GM23338 (cell line): ENCODE results near the gene ITPR3. TPM values are rescaled to one million over a fixed set of nuclear protein-coding genes. Genes with fewer than 3 reads are reported as not detected.

Source experiments
- ATAC-seq: fragments of 200-7000 bp; cut with Tn5 transposase; 3 replicates; pipeline ENCODE4 v1.9.1; 2020
- DNase-seq: peaks from one replicate; pipeline ENCODE4 v3.0.0-alpha.2; 2015; ENCODE audit warnings: low spot score
- H2AFZ ChIP-seq: fragments of 200-600 bp; sonication (generic); 2 replicates; pipeline ENCODE4 v1.8.0; 2016; ENCODE audit warnings: antibody characterized with exemption, mild to moderate bottlenecking, moderate library complexity
- H3F3A ChIP-seq: fragments of 200-600 bp; sonication (generic); replicated peaks from 2 replicates; pipeline ENCODE4 v1.8.0; 2017; ENCODE audit warnings: antibody characterized with exemption, mixed run types, low read depth
- H3K27ac ChIP-seq: fragments of 200-600 bp; sonication (generic); 2 replicates; pipeline ENCODE4 v1.6.1; 2016; ENCODE audit warnings: low read depth
- H3K27me3 ChIP-seq: fragments of 200-600 bp; sonication (generic); 2 replicates; pipeline ENCODE4 v1.8.0; 2016; ENCODE audit warnings: mild to moderate bottlenecking, mixed run types, moderate library complexity; ENCODE audit not compliant: insufficient read depth
- H3K36me3 ChIP-seq: fragments of 200-600 bp; sonication (generic); 2 replicates; pipeline ENCODE4 v1.8.0; 2016; ENCODE audit warnings: mild to moderate bottlenecking; ENCODE audit not compliant: insufficient read depth
- H3K4me1 ChIP-seq: fragments of 200-600 bp; sonication (generic); 2 replicates; pipeline ENCODE4 v1.8.0; 2016; ENCODE audit warnings: mild to moderate bottlenecking, moderate library complexity; ENCODE audit not compliant: insufficient read depth
- H3K4me2 ChIP-seq: fragments of 200-600 bp; sonication (generic); 2 replicates; pipeline ENCODE4 v1.7.1; 2017; ENCODE audit warnings: mixed run types
- H3K4me3 ChIP-seq: fragments of 200-600 bp; sonication (generic); 2 replicates; pipeline ENCODE4 v1.6.1; 2016; ENCODE audit warnings: mixed run types
- H3K79me2 ChIP-seq: fragments of 200-600 bp; sonication (generic); replicated peaks from 2 replicates; pipeline ENCODE4 v1.8.0; 2017; ENCODE audit warnings: mild to moderate bottlenecking; ENCODE audit not compliant: insufficient read depth
- H3K9me2 ChIP-seq: fragments of 200-600 bp; sonication (generic); 2 replicates; pipeline ENCODE4 v1.8.0; 2017; ENCODE audit not compliant: insufficient read depth
- H4K20me1 ChIP-seq: fragments of 200-600 bp; sonication (generic); replicated peaks from 2 replicates; pipeline ENCODE4 v1.8.0; 2017; ENCODE audit warnings: mild to moderate bottlenecking; ENCODE audit not compliant: insufficient read depth
- H3K27ac Mint-ChIP-seq: 2 replicates; pipeline ENCODE4 v1.8.0; 2020; ENCODE audit warnings: inconsistent platforms, mild to moderate bottlenecking, moderate library complexity, mixed read lengths
- H3K27me3 Mint-ChIP-seq: 3 replicates; pipeline ENCODE4 v1.8.0; 2022; ENCODE audit warnings: low read depth, mild to moderate bottlenecking, moderate library complexity, mixed read lengths, inconsistent platforms; ENCODE audit not compliant: insufficient read depth, poor library complexity
- H3K36me3 Mint-ChIP-seq: 3 replicates; pipeline ENCODE4 v1.8.0; 2021; ENCODE audit warnings: low read depth, mild to moderate bottlenecking, inconsistent platforms, moderate library complexity, mixed read lengths
- H3K4me1 Mint-ChIP-seq: 3 replicates; pipeline ENCODE4 v1.8.0; 2020; ENCODE audit warnings: mild to moderate bottlenecking, inconsistent platforms, mixed read lengths
- H3K4me3 Mint-ChIP-seq: 3 replicates; pipeline ENCODE4 v1.8.0; 2021; ENCODE audit warnings: moderate library complexity, mild to moderate bottlenecking, inconsistent platforms, mixed read lengths
- H3K9me3 Mint-ChIP-seq: 3 replicates; pipeline ENCODE4 v1.8.0; 2020; ENCODE audit warnings: moderate library complexity, mild to moderate bottlenecking, inconsistent platforms, mixed read lengths
- EZH2 ChIP-seq: fragments of 200-600 bp; sonication (generic); IDR thresholded peaks from one replicate; pipeline ENCODE4 v1.8.0; 2017; ENCODE audit warnings: antibody characterized with exemption, mild to moderate bottlenecking, low read depth; ENCODE audit not compliant: unreplicated experiment
- JUNB ChIP-seq: IDR thresholded peaks from one replicate; pipeline ENCODE4 v1.6.1; 2016; ENCODE audit warnings: antibody characterized with exemption; ENCODE audit not compliant: unreplicated experiment
- NANOG ChIP-seq: IDR thresholded peaks from 2 replicates; pipeline ENCODE4 v1.6.1; 2016; ENCODE audit warnings: antibody characterized with exemption, borderline replicate concordance
- STAT1 ChIP-seq: IDR thresholded peaks from one replicate; pipeline ENCODE4 v1.6.1; 2016; ENCODE audit warnings: antibody characterized with exemption; ENCODE audit not compliant: unreplicated experiment
- polyA plus RNA-seq: library from polyadenylated mRNA; unstranded; fragments of >200 nt; fragmentation: Nextera tagmentation; extraction: Ambion mirVana; gene quantifications from 2 replicates; pipeline ENCODE4 v1.2.1, GENCODE V29; 2016
- total RNA-seq: library from RNA; depleted of rRNA; stranded (reverse); fragments of >200 nt; shearing (Covaris generic); gene quantifications from 2 replicates; pipeline ENCODE4 v1.2.3, GENCODE V29; 2014
- TF ChIP-seq, protein P1 (sequence below): fragments of 250-450 bp; sonication (Bioruptor Pico); IDR thresholded peaks from 2 replicates; pipeline ENCODE4 v1.5.0; 2020; ENCODE audit warnings: mild to moderate bottlenecking, moderate library complexity
- TF ChIP-seq, protein P2 (sequence below), 2 experiments: fragments of 200-600 bp in 1 of 2; sonication (generic) in 1 of 2; conservative IDR thresholded peaks; 2 replicates each; pipeline versions ENCODE4 v1.5.1 to v1.6.1; 2016 to 2017; ENCODE audit warnings: antibody characterized with exemption in 2 of 2, low read depth in 2 of 2, mild to moderate bottlenecking in 2 of 2, moderate library complexity in 1 of 2

The ITPR3 gene
- total and polyA plus RNA-seq, 2 experiments from 2014 or later = 7.3 to 31.9 TPM

DNA sequence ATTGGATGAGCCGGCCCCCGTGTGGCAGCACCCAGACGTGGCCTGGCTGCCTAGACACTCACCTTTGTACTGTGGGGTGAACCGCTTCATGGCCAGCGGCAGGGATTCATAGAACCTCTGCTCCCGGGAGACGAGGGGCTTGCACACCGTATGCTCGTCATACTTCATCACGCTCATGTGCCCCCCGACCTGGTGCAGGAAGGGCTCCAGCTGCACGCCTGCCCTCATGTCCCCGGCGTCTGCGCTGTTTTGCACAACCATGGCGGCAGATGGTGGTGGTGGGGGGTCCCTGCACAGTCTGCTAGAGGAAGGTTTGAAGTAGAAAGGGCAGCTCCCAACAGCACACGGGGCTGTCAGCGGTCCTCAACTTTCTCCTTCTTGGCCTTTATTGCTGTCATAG, 114.1 kb downstream of the ITPR3 start:
- Histone ChIP-seq H3K36me3 (no peaks in the 10 kb centered on the region; the same call in 1 of the 2 replicates), H4K20me1 (no peaks in the 10 kb centered on the region), H3K79me2 (no peaks in the 10 kb centered on the region), H2AFZ (no peak overlapping the region), H3F3A (no peaks in the 10 kb centered on the region), H3K27me3 (no peaks in the 10 kb centered on the region), H3K4me2 (no peak overlapping the region), H3K27ac (no peak overlapping the region), H3K4me1 (no peaks in the 10 kb centered on the region), H3K4me3 (no peak overlapping the region), H3K9me2 (no peaks in the 10 kb centered on the region)
- Mint-ChIP-seq H3K36me3 (no peaks in the 10 kb centered on the region), H3K9me3 (no peaks in the 10 kb centered on the region), H3K4me3 (no peak overlapping the region), H3K27ac (no peak overlapping the region), H3K4me1 (no peaks in the 10 kb centered on the region), H3K27me3 (peaks cover 9% of the 10 kb centered on the region)
- DNase-seq (no peak), ATAC-seq (no peak; the same call in 2 of the 3 replicates)
- TF ChIP-seq NANOG (no peak), JUNB (no peak), STAT1 (no peak), EZH2 (no peak)
- TF ChIP-seq, protein P1, sequence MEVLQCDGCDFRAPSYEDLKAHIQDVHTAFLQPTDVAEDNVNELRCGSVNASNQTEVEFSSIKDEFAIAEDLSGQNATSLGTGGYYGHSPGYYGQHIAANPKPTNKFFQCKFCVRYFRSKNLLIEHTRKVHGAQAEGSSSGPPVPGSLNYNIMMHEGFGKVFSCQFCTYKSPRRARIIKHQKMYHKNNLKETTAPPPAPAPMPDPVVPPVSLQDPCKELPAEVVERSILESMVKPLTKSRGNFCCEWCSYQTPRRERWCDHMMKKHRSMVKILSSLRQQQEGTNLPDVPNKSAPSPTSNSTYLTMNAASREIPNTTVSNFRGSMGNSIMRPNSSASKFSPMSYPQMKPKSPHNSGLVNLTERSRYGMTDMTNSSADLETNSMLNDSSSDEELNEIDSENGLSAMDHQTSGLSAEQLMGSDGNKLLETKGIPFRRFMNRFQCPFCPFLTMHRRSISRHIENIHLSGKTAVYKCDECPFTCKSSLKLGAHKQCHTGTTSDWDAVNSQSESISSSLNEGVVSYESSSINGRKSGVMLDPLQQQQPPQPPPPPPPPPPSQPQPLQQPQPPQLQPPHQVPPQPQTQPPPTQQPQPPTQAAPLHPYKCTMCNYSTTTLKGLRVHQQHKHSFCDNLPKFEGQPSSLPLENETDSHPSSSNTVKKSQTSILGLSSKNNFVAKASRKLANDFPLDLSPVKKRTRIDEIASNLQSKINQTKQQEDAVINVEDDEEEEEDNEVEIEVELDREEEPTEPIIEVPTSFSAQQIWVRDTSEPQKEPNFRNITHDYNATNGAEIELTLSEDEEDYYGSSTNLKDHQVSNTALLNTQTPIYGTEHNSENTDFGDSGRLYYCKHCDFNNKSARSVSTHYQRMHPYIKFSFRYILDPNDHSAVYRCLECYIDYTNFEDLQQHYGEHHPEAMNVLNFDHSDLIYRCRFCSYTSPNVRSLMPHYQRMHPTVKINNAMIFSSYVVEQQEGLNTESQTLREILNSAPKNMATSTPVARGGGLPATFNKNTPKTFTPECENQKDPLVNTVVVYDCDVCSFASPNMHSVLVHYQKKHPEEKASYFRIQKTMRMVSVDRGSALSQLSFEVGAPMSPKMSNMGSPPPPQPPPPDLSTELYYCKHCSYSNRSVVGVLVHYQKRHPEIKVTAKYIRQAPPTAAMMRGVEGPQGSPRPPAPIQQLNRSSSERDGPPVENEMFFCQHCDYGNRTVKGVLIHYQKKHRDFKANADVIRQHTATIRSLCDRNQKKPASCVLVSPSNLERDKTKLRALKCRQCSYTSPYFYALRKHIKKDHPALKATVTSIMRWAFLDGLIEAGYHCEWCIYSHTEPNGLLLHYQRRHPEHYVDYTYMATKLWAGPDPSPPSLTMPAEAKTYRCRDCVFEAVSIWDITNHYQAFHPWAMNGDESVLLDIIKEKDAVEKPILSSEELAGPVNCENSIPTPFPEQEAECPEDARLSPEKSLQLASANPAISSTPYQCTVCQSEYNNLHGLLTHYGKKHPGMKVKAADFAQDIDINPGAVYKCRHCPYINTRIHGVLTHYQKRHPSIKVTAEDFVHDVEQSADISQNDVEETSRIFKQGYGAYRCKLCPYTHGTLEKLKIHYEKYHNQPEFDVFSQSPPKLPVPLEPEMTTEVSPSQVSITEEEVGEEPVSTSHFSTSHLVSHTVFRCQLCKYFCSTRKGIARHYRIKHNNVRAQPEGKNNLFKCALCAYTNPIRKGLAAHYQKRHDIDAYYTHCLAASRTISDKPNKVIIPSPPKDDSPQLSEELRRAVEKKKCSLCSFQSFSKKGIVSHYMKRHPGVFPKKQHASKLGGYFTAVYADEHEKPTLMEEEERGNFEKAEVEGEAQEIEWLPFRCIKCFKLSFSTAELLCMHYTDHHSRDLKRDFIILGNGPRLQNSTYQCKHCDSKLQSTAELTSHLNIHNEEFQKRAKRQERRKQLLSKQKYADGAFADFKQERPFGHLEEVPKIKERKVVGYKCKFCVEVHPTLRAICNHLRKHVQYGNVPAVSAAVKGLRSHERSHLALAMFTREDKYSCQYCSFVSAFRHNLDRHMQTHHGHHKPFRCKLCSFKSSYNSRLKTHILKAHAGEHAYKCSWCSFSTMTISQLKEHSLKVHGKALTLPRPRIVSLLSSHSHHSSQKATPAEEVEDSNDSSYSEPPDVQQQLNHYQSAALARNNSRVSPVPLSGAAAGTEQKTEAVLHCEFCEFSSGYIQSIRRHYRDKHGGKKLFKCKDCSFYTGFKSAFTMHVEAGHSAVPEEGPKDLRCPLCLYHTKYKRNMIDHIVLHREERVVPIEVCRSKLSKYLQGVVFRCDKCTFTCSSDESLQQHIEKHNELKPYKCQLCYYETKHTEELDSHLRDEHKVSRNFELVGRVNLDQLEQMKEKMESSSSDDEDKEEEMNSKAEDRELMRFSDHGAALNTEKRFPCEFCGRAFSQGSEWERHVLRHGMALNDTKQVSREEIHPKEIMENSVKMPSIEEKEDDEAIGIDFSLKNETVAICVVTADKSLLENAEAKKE (CRISPR knock-in tag) = no peak
- TF ChIP-seq, protein P2, sequence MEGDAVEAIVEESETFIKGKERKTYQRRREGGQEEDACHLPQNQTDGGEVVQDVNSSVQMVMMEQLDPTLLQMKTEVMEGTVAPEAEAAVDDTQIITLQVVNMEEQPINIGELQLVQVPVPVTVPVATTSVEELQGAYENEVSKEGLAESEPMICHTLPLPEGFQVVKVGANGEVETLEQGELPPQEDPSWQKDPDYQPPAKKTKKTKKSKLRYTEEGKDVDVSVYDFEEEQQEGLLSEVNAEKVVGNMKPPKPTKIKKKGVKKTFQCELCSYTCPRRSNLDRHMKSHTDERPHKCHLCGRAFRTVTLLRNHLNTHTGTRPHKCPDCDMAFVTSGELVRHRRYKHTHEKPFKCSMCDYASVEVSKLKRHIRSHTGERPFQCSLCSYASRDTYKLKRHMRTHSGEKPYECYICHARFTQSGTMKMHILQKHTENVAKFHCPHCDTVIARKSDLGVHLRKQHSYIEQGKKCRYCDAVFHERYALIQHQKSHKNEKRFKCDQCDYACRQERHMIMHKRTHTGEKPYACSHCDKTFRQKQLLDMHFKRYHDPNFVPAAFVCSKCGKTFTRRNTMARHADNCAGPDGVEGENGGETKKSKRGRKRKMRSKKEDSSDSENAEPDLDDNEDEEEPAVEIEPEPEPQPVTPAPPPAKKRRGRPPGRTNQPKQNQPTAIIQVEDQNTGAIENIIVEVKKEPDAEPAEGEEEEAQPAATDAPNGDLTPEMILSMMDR (conservative IDR thresholded peaks at IDR 0.05; ENCODE audit: low read depth in 2 of 2) = no peak
